Naive thymus-derived CD4-positive, alpha-beta T cell (primary cell): Measurements from ENCODE around the gene RHOBTB1. TPM values are rescaled to one million over a fixed set of nuclear protein-coding genes. Genes with fewer than 3 reads are reported as not detected.

Experiments
- ATAC-seq: fragments of 150-1000 bp; cut with Tn5 transposase; 2 replicates; pipeline ENCODE4 v1.10.0; 2021; ENCODE audit warnings: mild to moderate bottlenecking, moderate library complexity
- CTCF ChIA-PET: fragments of 350-600 bp; sonication (Branson Sonifier 250); formaldehyde crosslinking; loops from one replicate; lab custom pipeline; 2021; ENCODE audit warnings: antibody characterized with exemption; lab: Charles Lee
- POLR2A ChIA-PET: fragments of 350-600 bp; sonication (Branson Sonifier 250); formaldehyde crosslinking; loops from one replicate; lab custom pipeline; 2021; ENCODE audit warnings: antibody characterized with exemption, inconsistent platforms; lab: Charles Lee
- DNase-seq, 9 donors: peaks; one replicate each; pipeline versions ENCODE4 v3.0.0 to v3.0.0-alpha.2; 2020 to 2022; ENCODE audit warnings: mixed read lengths in 1 of 9
- H3K27ac ChIP-seq: one replicate; pipeline ENCODE4 v1.7.0; 2013; ENCODE audit warnings: mild to moderate bottlenecking, low read depth, low read length, moderate library complexity
- H3K27me3 ChIP-seq, 2 donors: one replicate each; pipeline ENCODE4 v1.7.0; 2013; ENCODE audit warnings: low read length in 2 of 2, mild to moderate bottlenecking in 2 of 2, moderate library complexity in 2 of 2; ENCODE audit not compliant: control insufficient read depth in 2 of 2, insufficient read depth in 2 of 2
- H3K36me3 ChIP-seq, 3 experiments: 1 replicate in 2 of 3; 2 replicates in 1 of 3; pipeline ENCODE4 v1.7.0; 2013; ENCODE audit warnings: low read length in 3 of 3, mild to moderate bottlenecking in 3 of 3, moderate library complexity in 1 of 3; ENCODE audit not compliant: insufficient read depth in 3 of 3, control insufficient read depth in 2 of 3
- H3K4me1 ChIP-seq, 2 donors: one replicate each; pipeline ENCODE4 v1.7.0; 2013; ENCODE audit warnings: low read length in 2 of 2, mild to moderate bottlenecking in 2 of 2, moderate library complexity in 1 of 2; ENCODE audit not compliant: control insufficient read depth in 2 of 2, insufficient read depth in 2 of 2
- H3K4me3 ChIP-seq: 2 replicates; pipeline ENCODE4 v1.7.0; 2013; ENCODE audit warnings: mild to moderate bottlenecking, low read length
- H3K9me3 ChIP-seq, 3 experiments: 1 replicate in 2 of 3; 2 replicates in 1 of 3; pipeline ENCODE4 v1.7.0; 2013; ENCODE audit warnings: low read length in 3 of 3; ENCODE audit not compliant: control insufficient read depth in 2 of 3
- H3K27ac Mint-ChIP-seq, 9 donors: one replicate each; pipeline ENCODE4 v1.8.0; 2020 to 2022; ENCODE audit warnings: mixed read lengths in 9 of 9, mild to moderate bottlenecking in 8 of 9, moderate library complexity in 5 of 9, inconsistent platforms in 2 of 9
- H3K27me3 Mint-ChIP-seq, 5 donors: one replicate each; pipeline ENCODE4 v1.8.0; 2021 to 2022; ENCODE audit warnings: mixed read lengths in 5 of 5, mild to moderate bottlenecking in 1 of 5
- H3K36me3 Mint-ChIP-seq, 5 donors: one replicate each; pipeline ENCODE4 v1.8.0; 2020 to 2022; ENCODE audit warnings: mixed read lengths in 5 of 5, mild to moderate bottlenecking in 3 of 5, inconsistent platforms in 1 of 5
- H3K4me1 Mint-ChIP-seq, 7 donors: one replicate each; pipeline ENCODE4 v1.8.0; 2020 to 2022; ENCODE audit warnings: mixed read lengths in 7 of 7, mild to moderate bottlenecking in 3 of 7, inconsistent platforms in 1 of 7
- H3K4me3 Mint-ChIP-seq, 10 donors: one replicate each; pipeline ENCODE4 v1.8.0; 2020 to 2022; ENCODE audit warnings: mild to moderate bottlenecking in 10 of 10, mixed read lengths in 10 of 10, moderate library complexity in 6 of 10, inconsistent platforms in 2 of 10
- H3K9me3 Mint-ChIP-seq, 11 donors: one replicate each; pipeline ENCODE4 v1.8.0; 2020 to 2022; ENCODE audit warnings: mixed read lengths in 11 of 11, mild to moderate bottlenecking in 4 of 11, inconsistent platforms in 1 of 11, moderate library complexity in 1 of 11
- intact Hi-C, 2 donors: fragments of 100-400 bp; cut with micrococcal nuclease; formaldehyde crosslinking; loops; one replicate each; pipeline ENCODE4 v1.15.1; 2023
- polyA plus RNA-seq, 2 donors: library from polyadenylated mRNA; unstranded; fragments of 300-500 nt; fragmentation: Illumina TruSeq; gene quantifications; one replicate each; pipeline ENCODE4 v1.2.3, GENCODE V29; 2021
- total RNA-seq, 6 experiments: library from RNA in 5 of 6; stranded (reverse) in 5 of 6; gene quantifications; 1 replicate in 5 of 6; 2 replicates in 1 of 6; pipeline ENCODE4 v1.2.3 and lab custom pipeline; 2021 to 2026

RHOBTB1 gene
- total and polyA plus RNA-seq, 7 experiments from 2014 or later, result 0.11 to 1.1 (median 0.22) TPM; not detected in 3

- no peaks in the 10 kb centered on the region for H3K36me3 ChIP-seq
- peaks cover 0 to 8% (median 0%) of the 10 kb centered on the region in 7 donors for H3K4me1 Mint-ChIP-seq
- H3K27me3 Mint-ChIP-seq, result peaks cover 5 to 44% (median 18%) of the 10 kb centered on the region in 5 donors
- H3K27ac Mint-ChIP-seq, result no peak overlapping the region
- H3K4me3 Mint-ChIP-seq, result no peak overlapping the region
- no peaks in the 10 kb centered on the region for H3K36me3 Mint-ChIP-seq
- H3K27me3 ChIP-seq, result no peaks in the 10 kb centered on the region
- DNase-seq (no peak), ATAC-seq (no peak)
- POLR2A ChIA-PET, result no interaction called here
- H3K4me1 ChIP-seq, result no peaks in the 10 kb centered on the region
- no peaks in the 10 kb centered on the region for H3K9me3 ChIP-seq
- H3K27ac ChIP-seq, result no peak overlapping the region
- no peaks in the 10 kb centered on the region for H3K9me3 Mint-ChIP-seq
- CTCF ChIA-PET, result no interaction called here
- intact Hi-C loops, result loop anchor here (5.0 to 10.0 kb wide), 5 partner anchors 322 to 907 kb away; no protein-coding TSS in a partner anchor
- H3K4me3 ChIP-seq, result no peak overlapping the region
Observed at GRCh38 chr10:60960031-60960430, 16.0 kb upstream of the RHOBTB1 start.

GRCh38 chr10:60958892-60959601 is 15.1 kb upstream of the RHOBTB1 start:
- Histone ChIP-seq H3K27me3 (no peaks in the 10 kb centered on the region), H3K4me1 (no peaks in the 10 kb centered on the region), H3K4me3 (no peak overlapping the region), H3K36me3 (no peaks in the 10 kb centered on the region), H3K9me3 (no peaks in the 10 kb centered on the region), H3K27ac (no peak overlapping the region)
- H3K27ac Mint-ChIP-seq, result no peak overlapping the region
- ChIA-PET CTCF (no interaction called here), POLR2A (no interaction called here)
- no peaks in the 10 kb centered on the region for H3K36me3 Mint-ChIP-seq
- no peaks in the 10 kb centered on the region for H3K9me3 Mint-ChIP-seq
- peaks cover 6 to 48% (median 14%) of the 10 kb centered on the region in 5 donors for H3K27me3 Mint-ChIP-seq
- H3K4me3 Mint-ChIP-seq, result no peak overlapping the region
- intact Hi-C loops, result no loop called here
- ATAC-seq (no peak), DNase-seq (no peak)
- H3K4me1 Mint-ChIP-seq, result peaks cover 0 to 7% (median 0%) of the 10 kb centered on the region in 7 donors

GRCh38 chr10:60957667-60958221 is 13.8 kb upstream of the RHOBTB1 start:
- Mint-ChIP-seq H3K4me3 (no peak overlapping the region), H3K36me3 (no peaks in the 10 kb centered on the region), H3K27me3 (peaks cover 4 to 49% (median 12%) of the 10 kb centered on the region in 5 donors), H3K27ac (no peak overlapping the region), H3K4me1 (no peaks in the 10 kb centered on the region), H3K9me3 (no peaks in the 10 kb centered on the region)
- Histone ChIP-seq H3K27me3 (no peaks in the 10 kb centered on the region), H3K4me1 (no peaks in the 10 kb centered on the region), H3K27ac (no peak overlapping the region), H3K4me3 (no peak overlapping the region), H3K36me3 (no peaks in the 10 kb centered on the region), H3K9me3 (no peaks in the 10 kb centered on the region)
- ChIA-PET POLR2A (no interaction called here), CTCF (interaction anchor here (1.1 kb wide), 1 partner anchor 9 kb away, joined by 4 read pairs; no protein-coding TSS in a partner anchor)
- ATAC-seq (no peak), DNase-seq (no peak)
- intact Hi-C loops, result no loop called here

GRCh38 chr10:60955957-60956425 is 12.0 kb upstream of the RHOBTB1 start:
- Histone ChIP-seq H3K36me3 (no peaks in the 10 kb centered on the region), H3K4me3 (no peak overlapping the region), H3K9me3 (no peaks in the 10 kb centered on the region), H3K27ac (no peak overlapping the region), H3K27me3 (no peaks in the 10 kb centered on the region), H3K4me1 (no peaks in the 10 kb centered on the region)
- Mint-ChIP-seq H3K4me1 (no peaks in the 10 kb centered on the region), H3K9me3 (no peaks in the 10 kb centered on the region), H3K27me3 (peaks cover 9 to 52% (median 17%) of the 10 kb centered on the region in 5 donors), H3K36me3 (no peaks in the 10 kb centered on the region), H3K27ac (no peak overlapping the region), H3K4me3 (no peak overlapping the region)
- CTCF ChIA-PET, result interaction anchor here (1.0 kb wide), 1 partner anchor 9 kb away, joined by 3 read pairs; no protein-coding TSS in a partner anchor
- intact Hi-C loops, result no loop called here
- ATAC-seq (no peak), DNase-seq (no peak)
- POLR2A ChIA-PET, result no interaction called here

- intact Hi-C loops, result no loop called here
- H3K4me1 Mint-ChIP-seq, result peaks cover 0 to 4% (median 0%) of the 10 kb centered on the region in 7 donors
- no peak for ATAC-seq
- Histone ChIP-seq H3K4me3 (no peak overlapping the region), H3K9me3 (no peaks in the 10 kb centered on the region), H3K27me3 (no peaks in the 10 kb centered on the region), H3K36me3 (no peaks in the 10 kb centered on the region), H3K4me1 (no peaks in the 10 kb centered on the region), H3K27ac (no peak overlapping the region)
- DNase-seq, result no peak
- no peaks in the 10 kb centered on the region for H3K9me3 Mint-ChIP-seq
- ChIA-PET CTCF (no interaction called here), POLR2A (no interaction called here)
- H3K4me3 Mint-ChIP-seq, result no peak overlapping the region
- no peak overlapping the region for H3K27ac Mint-ChIP-seq
- H3K27me3 Mint-ChIP-seq, result peaks cover 11 to 49% (median 18%) of the 10 kb centered on the region in 5 donors
- no peaks in the 10 kb centered on the region for H3K36me3 Mint-ChIP-seq
Observed at GRCh38 chr10:60955316-60955715, 11.3 kb upstream of the RHOBTB1 start.

GRCh38 chr10:60954035-60954434 is 10.1 kb upstream of the RHOBTB1 start:
- peaks cover 13 to 55% (median 27%) of the 10 kb centered on the region in 5 donors for H3K27me3 Mint-ChIP-seq
- Histone ChIP-seq H3K4me3 (no peak overlapping the region), H3K36me3 (no peaks in the 10 kb centered on the region), H3K9me3 (no peaks in the 10 kb centered on the region), H3K4me1 (no peaks in the 10 kb centered on the region), H3K27me3 (no peaks in the 10 kb centered on the region), H3K27ac (no peak overlapping the region)
- CTCF ChIA-PET, result no interaction called here
- H3K4me1 Mint-ChIP-seq, result peaks cover 0 to 10% (median 0%) of the 10 kb centered on the region in 7 donors
- intact Hi-C loops, result no loop called here
- ATAC-seq (no peak), DNase-seq (no peak)
- H3K4me3 Mint-ChIP-seq, result no peak overlapping the region
- H3K36me3 Mint-ChIP-seq, result no peaks in the 10 kb centered on the region
- no peaks in the 10 kb centered on the region for H3K9me3 Mint-ChIP-seq
- H3K27ac Mint-ChIP-seq, result no peak overlapping the region
- POLR2A ChIA-PET, result no interaction called here
